Measurements from ENCODE around the gene ZNF248.

ZNF248 gene

GRCh38 chr10:37821237-37821636, 36.2 kb downstream of the ZNF248 start:
- no peak for DNase-seq (ENCODE audit: low spot score)

GRCh38 chr10:37819797-37820196, 37.6 kb downstream of the ZNF248 start:
- no peak for DNase-seq (ENCODE audit: low spot score)

- DNase-seq (ENCODE audit: low spot score), result no peak
Measured at GRCh38 chr10:37816290-37816689, 41.1 kb downstream of the ZNF248 start.

- DNase-seq (ENCODE audit: low spot score), result no peak
Measured at GRCh38 chr10:37813763-37814162, 43.6 kb downstream of the ZNF248 start.

GRCh38 chr10:37812290-37812689, 45.1 kb downstream of the ZNF248 start:
- DNase-seq (ENCODE audit: low spot score), result no peak

- DNase-seq (ENCODE audit: low spot score), result no peak
Measured at GRCh38 chr10:37803269-37803668, 54.1 kb downstream of the ZNF248 start.

GRCh38 chr10:37801557-37801956, 55.9 kb downstream of the ZNF248 start:
- DNase-seq (ENCODE audit: low spot score), result no peak

GRCh38 chr10:37794305-37794976, 63.0 kb downstream of the ZNF248 start:
- no peak for DNase-seq (ENCODE audit: low spot score)

GRCh38 chr10:37789590-37789989, 67.8 kb downstream of the ZNF248 start:
- no peak for DNase-seq (ENCODE audit: low spot score)

- no peak for DNase-seq (ENCODE audit: low spot score)
Measured at GRCh38 chr10:37784678-37785077, 72.7 kb downstream of the ZNF248 start.

GRCh38 chr10:37780536-37780935, 76.9 kb downstream of the ZNF248 start:
- DNase-seq (ENCODE audit: low spot score), result no peak

- DNase-seq (ENCODE audit: low spot score), result no peak
Measured at GRCh38 chr10:37777056-37777455, 80.4 kb downstream of the ZNF248 start.

- no peak for DNase-seq (ENCODE audit: low spot score)
Measured at GRCh38 chr10:37775612-37776011, 81.8 kb downstream of the ZNF248 start.

- DNase-seq (ENCODE audit: low spot score), result no peak
Measured at GRCh38 chr10:37774351-37774750, 83.1 kb downstream of the ZNF248 start.

GRCh38 chr10:37765216-37765615, 92.2 kb downstream of the ZNF248 start:
- no peak for DNase-seq (ENCODE audit: low spot score)

GRCh38 chr10:37763132-37763531, 94.3 kb downstream of the ZNF248 start:
- no peak for DNase-seq (ENCODE audit: low spot score)

- DNase-seq (ENCODE audit: low spot score), result no peak
Measured at GRCh38 chr10:37762287-37762686, 95.1 kb downstream of the ZNF248 start.

- DNase-seq (ENCODE audit: low spot score), result no peak
Measured at GRCh38 chr10:37760817-37761216, 96.6 kb downstream of the ZNF248 start.

GRCh38 chr10:37758074-37758473, 99.3 kb downstream of the ZNF248 start:
- DNase-seq (ENCODE audit: low spot score), result no peak

GRCh38 chr10:37754538-37755323, 102.7 kb downstream of the ZNF248 start:
- DNase-seq (ENCODE audit: low spot score), result no peak

- DNase-seq (ENCODE audit: low spot score), result no peak
Measured at GRCh38 chr10:37752334-37752875, 105.0 kb downstream of the ZNF248 start.

- DNase-seq (ENCODE audit: low spot score), result no peak
Measured at GRCh38 chr10:37748170-37748569, 109.2 kb downstream of the ZNF248 start.

- DNase-seq (ENCODE audit: low spot score), result no peak
Measured at GRCh38 chr10:37747081-37747480, 110.3 kb downstream of the ZNF248 start.
